Measurements from ENCODE around the gene COL27A1.

The COL27A1 gene

GRCh38 chr9:114281473-114282103, 126.3 kb downstream of the COL27A1 start:
- Histone ChIP-seq H3K9ac (ENCODE audit: low read length) (no peak overlapping the region), H3K56ac (ENCODE audit: low read length) (no peak overlapping the region), H3K23ac (ENCODE audit: low read length) (no peak overlapping the region), H3K27me3 (ENCODE audit: insufficient read depth, low read length, poor library complexity) (no peaks in the 10 kb centered on the region), H3K18ac (ENCODE audit: low read length) (no peak overlapping the region), H3K36me3 (ENCODE audit: control insufficient read depth, insufficient read depth, low read length) (peaks cover 2% of the 10 kb centered on the region), H3K4ac (ENCODE audit: low read depth, low read length) (no peak overlapping the region), H3K27ac (ENCODE audit: low read depth, low read length) (no peak overlapping the region), H2BK15ac (replicated peaks; ENCODE audit: low read depth) (no peak overlapping the region), H4K8ac (ENCODE audit: low read depth, low read length) (no peak overlapping the region), H4K5ac (ENCODE audit: low read length) (no peak overlapping the region), H2BK120ac (ENCODE audit: low read depth, low read length) (no peak overlapping the region), H3K79me1 (ENCODE audit: low read length) (no peaks in the 10 kb centered on the region), H2AK5ac (ENCODE audit: low read length) (no peak overlapping the region), H3K79me2 (ENCODE audit: control insufficient read depth, insufficient read depth, low read length) (no peaks in the 10 kb centered on the region), H3K4me2 (ENCODE audit: low read length) (no peak overlapping the region), H2BK5ac (ENCODE audit: low read length) (no peak overlapping the region), H3K4me1 (ENCODE audit: control insufficient read depth, low read depth, low read length) (no peaks in the 10 kb centered on the region), H3K4me3 (ENCODE audit: low read length) (no peak overlapping the region)
- DNase-seq = no peak
- no CpG with 5 or more reads among the region's 12 CpGs for WGBS (ENCODE audit: extremely low coverage, insufficient coverage, low lambda C conversion rate)

GRCh38 chr9:114282104-114282485, 126.8 kb downstream of the COL27A1 start:
- Histone ChIP-seq H3K36me3 (ENCODE audit: control insufficient read depth, insufficient read depth, low read length) (peaks cover 2% of the 10 kb centered on the region), H2BK15ac (replicated peaks; ENCODE audit: low read depth) (no peak overlapping the region), H3K9ac (ENCODE audit: low read length) (no peak overlapping the region), H3K4me3 (ENCODE audit: low read length) (no peak overlapping the region), H3K79me1 (ENCODE audit: low read length) (no peaks in the 10 kb centered on the region), H4K5ac (ENCODE audit: low read length) (no peak overlapping the region), H3K4me2 (ENCODE audit: low read length) (no peak overlapping the region), H3K56ac (ENCODE audit: low read length) (no peak overlapping the region), H4K8ac (ENCODE audit: low read depth, low read length) (no peak overlapping the region), H3K27me3 (ENCODE audit: insufficient read depth, low read length, poor library complexity) (no peaks in the 10 kb centered on the region), H3K18ac (ENCODE audit: low read length) (no peak overlapping the region), H3K23ac (ENCODE audit: low read length) (no peak overlapping the region), H2AK5ac (ENCODE audit: low read length) (no peak overlapping the region), H3K4me1 (ENCODE audit: control insufficient read depth, low read depth, low read length) (no peaks in the 10 kb centered on the region), H3K27ac (ENCODE audit: low read depth, low read length) (no peak overlapping the region), H3K4ac (ENCODE audit: low read depth, low read length) (no peak overlapping the region), H3K79me2 (ENCODE audit: control insufficient read depth, insufficient read depth, low read length) (no peaks in the 10 kb centered on the region), H2BK120ac (ENCODE audit: low read depth, low read length) (no peak overlapping the region), H2BK5ac (ENCODE audit: low read length) (no peak overlapping the region)
- no peak for DNase-seq
- WGBS (ENCODE audit: extremely low coverage, insufficient coverage, low lambda C conversion rate) = no CpG with 5 or more reads among the region's 10 CpGs

- no peak overlapping the region for H2BK5ac ChIP-seq (ENCODE audit: low read length)
- no peak overlapping the region for H3K23ac ChIP-seq (ENCODE audit: low read length)
- H3K4me3 ChIP-seq (ENCODE audit: low read length) = no peak overlapping the region
- no peaks in the 10 kb centered on the region for H3K27me3 ChIP-seq (ENCODE audit: insufficient read depth, low read length, poor library complexity)
- no CpG with 5 or more reads among the region's 6 CpGs for WGBS (ENCODE audit: extremely low coverage, insufficient coverage, low lambda C conversion rate)
- no peak overlapping the region for H3K4ac ChIP-seq (ENCODE audit: low read depth, low read length)
- H2AK5ac ChIP-seq (ENCODE audit: low read length) = no peak overlapping the region
- no peak overlapping the region for H3K9ac ChIP-seq (ENCODE audit: low read length)
- DNase-seq = no peak
- H3K79me1 ChIP-seq (ENCODE audit: low read length) = no peaks in the 10 kb centered on the region
- no peak overlapping the region for H2BK120ac ChIP-seq (ENCODE audit: low read depth, low read length)
- H3K4me2 ChIP-seq (ENCODE audit: low read length) = no peak overlapping the region
- H4K8ac ChIP-seq (ENCODE audit: low read depth, low read length) = no peak overlapping the region
- no peaks in the 10 kb centered on the region for H3K79me2 ChIP-seq (ENCODE audit: control insufficient read depth, insufficient read depth, low read length)
- peaks cover 2% of the 10 kb centered on the region for H3K36me3 ChIP-seq (ENCODE audit: control insufficient read depth, insufficient read depth, low read length)
- H2BK15ac ChIP-seq (replicated peaks; ENCODE audit: low read depth) = no peak overlapping the region
- H3K27ac ChIP-seq (ENCODE audit: low read depth, low read length) = no peak overlapping the region
- H3K4me1 ChIP-seq (ENCODE audit: control insufficient read depth, low read depth, low read length) = no peaks in the 10 kb centered on the region
- H3K56ac ChIP-seq (ENCODE audit: low read length) = no peak overlapping the region
- no peak overlapping the region for H3K18ac ChIP-seq (ENCODE audit: low read length)
- H4K5ac ChIP-seq (ENCODE audit: low read length) = no peak overlapping the region
Measured at GRCh38 chr9:114282507-114282906, 127.2 kb downstream of the COL27A1 start.

GRCh38 chr9:114282926-114283325, 127.6 kb downstream of the COL27A1 start:
- H3K36me3 ChIP-seq (ENCODE audit: control insufficient read depth, insufficient read depth, low read length) = peaks cover 2% of the 10 kb centered on the region
- H3K9ac ChIP-seq (ENCODE audit: low read length) = no peak overlapping the region
- no peak overlapping the region for H2BK120ac ChIP-seq (ENCODE audit: low read depth, low read length)
- no peaks in the 10 kb centered on the region for H3K4me1 ChIP-seq (ENCODE audit: control insufficient read depth, low read depth, low read length)
- H3K27ac ChIP-seq (ENCODE audit: low read depth, low read length) = no peak overlapping the region
- no peaks in the 10 kb centered on the region for H3K27me3 ChIP-seq (ENCODE audit: insufficient read depth, low read length, poor library complexity)
- no peak overlapping the region for H3K4me2 ChIP-seq (ENCODE audit: low read length)
- no peak overlapping the region for H2AK5ac ChIP-seq (ENCODE audit: low read length)
- H2BK15ac ChIP-seq (replicated peaks; ENCODE audit: low read depth) = no peak overlapping the region
- H3K4me3 ChIP-seq (ENCODE audit: low read length) = no peak overlapping the region
- no CpG with 5 or more reads among the region's 5 CpGs for WGBS (ENCODE audit: extremely low coverage, insufficient coverage, low lambda C conversion rate)
- H3K79me1 ChIP-seq (ENCODE audit: low read length) = no peaks in the 10 kb centered on the region
- no peak overlapping the region for H2BK5ac ChIP-seq (ENCODE audit: low read length)
- H4K5ac ChIP-seq (ENCODE audit: low read length) = no peak overlapping the region
- H3K4ac ChIP-seq (ENCODE audit: low read depth, low read length) = no peak overlapping the region
- H4K8ac ChIP-seq (ENCODE audit: low read depth, low read length) = no peak overlapping the region
- peak; percentile 51 for DNase-seq
- no peak overlapping the region for H3K56ac ChIP-seq (ENCODE audit: low read length)
- no peaks in the 10 kb centered on the region for H3K79me2 ChIP-seq (ENCODE audit: control insufficient read depth, insufficient read depth, low read length)
- no peak overlapping the region for H3K23ac ChIP-seq (ENCODE audit: low read length)
- H3K18ac ChIP-seq (ENCODE audit: low read length) = no peak overlapping the region

GRCh38 chr9:114283551-114284111, 128.3 kb downstream of the COL27A1 start:
- Histone ChIP-seq H2BK120ac (ENCODE audit: low read depth, low read length) (no peak overlapping the region), H3K56ac (ENCODE audit: low read length) (no peak overlapping the region), H3K27ac (ENCODE audit: low read depth, low read length) (no peak overlapping the region), H4K8ac (ENCODE audit: low read depth, low read length) (no peak overlapping the region), H2AK5ac (ENCODE audit: low read length) (no peak overlapping the region), H2BK5ac (ENCODE audit: low read length) (no peak overlapping the region), H3K79me2 (ENCODE audit: control insufficient read depth, insufficient read depth, low read length) (no peaks in the 10 kb centered on the region), H3K27me3 (ENCODE audit: insufficient read depth, low read length, poor library complexity) (no peaks in the 10 kb centered on the region), H3K4me2 (ENCODE audit: low read length) (no peak overlapping the region), H2BK15ac (replicated peaks; ENCODE audit: low read depth) (no peak overlapping the region), H4K5ac (ENCODE audit: low read length) (no peak overlapping the region), H3K4ac (ENCODE audit: low read depth, low read length) (no peak overlapping the region), H3K4me1 (ENCODE audit: control insufficient read depth, low read depth, low read length) (no peaks in the 10 kb centered on the region), H3K79me1 (ENCODE audit: low read length) (no peaks in the 10 kb centered on the region), H3K9ac (ENCODE audit: low read length) (no peak overlapping the region), H3K4me3 (ENCODE audit: low read length) (no peak overlapping the region), H3K36me3 (ENCODE audit: control insufficient read depth, insufficient read depth, low read length) (peaks cover 2% of the 10 kb centered on the region), H3K23ac (ENCODE audit: low read length) (no peak overlapping the region), H3K18ac (ENCODE audit: low read length) (no peak overlapping the region)
- DNase-seq = no peak
- WGBS (ENCODE audit: extremely low coverage, insufficient coverage, low lambda C conversion rate) = no CpG with 5 or more reads among the region's 14 CpGs
